Measurements from ENCODE around the gene CREBBP.

DNA sequence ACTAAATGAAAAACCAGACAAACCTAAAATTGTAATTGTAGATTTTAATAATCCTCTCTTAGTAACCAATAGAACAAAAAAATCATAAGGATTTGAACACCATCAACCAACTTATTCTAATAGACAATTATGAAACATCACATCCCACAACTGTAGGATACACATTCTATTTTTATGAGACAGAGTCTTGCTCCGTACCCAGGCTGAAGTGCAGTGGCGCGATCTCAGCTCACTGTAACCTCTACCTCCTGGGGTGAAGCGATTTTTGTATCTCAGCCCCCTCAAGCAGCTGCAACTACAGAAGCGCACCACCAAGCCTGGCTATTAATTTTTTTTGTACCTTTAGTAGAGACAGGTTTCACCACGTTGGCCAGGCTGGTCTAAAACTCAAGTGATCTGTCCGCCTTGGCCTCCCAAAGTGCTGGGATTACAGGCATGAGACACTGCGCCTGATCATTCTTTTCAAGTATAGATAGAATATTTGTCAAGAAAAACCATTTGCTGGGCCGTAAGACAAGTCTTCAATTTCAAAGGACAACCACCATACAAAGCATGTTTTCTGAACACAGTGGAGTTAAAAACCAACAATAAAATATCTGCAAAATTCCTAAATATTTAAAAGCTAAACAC is 49.8 kb downstream of the CREBBP start:
- TF ChIP-seq, protein P1, sequence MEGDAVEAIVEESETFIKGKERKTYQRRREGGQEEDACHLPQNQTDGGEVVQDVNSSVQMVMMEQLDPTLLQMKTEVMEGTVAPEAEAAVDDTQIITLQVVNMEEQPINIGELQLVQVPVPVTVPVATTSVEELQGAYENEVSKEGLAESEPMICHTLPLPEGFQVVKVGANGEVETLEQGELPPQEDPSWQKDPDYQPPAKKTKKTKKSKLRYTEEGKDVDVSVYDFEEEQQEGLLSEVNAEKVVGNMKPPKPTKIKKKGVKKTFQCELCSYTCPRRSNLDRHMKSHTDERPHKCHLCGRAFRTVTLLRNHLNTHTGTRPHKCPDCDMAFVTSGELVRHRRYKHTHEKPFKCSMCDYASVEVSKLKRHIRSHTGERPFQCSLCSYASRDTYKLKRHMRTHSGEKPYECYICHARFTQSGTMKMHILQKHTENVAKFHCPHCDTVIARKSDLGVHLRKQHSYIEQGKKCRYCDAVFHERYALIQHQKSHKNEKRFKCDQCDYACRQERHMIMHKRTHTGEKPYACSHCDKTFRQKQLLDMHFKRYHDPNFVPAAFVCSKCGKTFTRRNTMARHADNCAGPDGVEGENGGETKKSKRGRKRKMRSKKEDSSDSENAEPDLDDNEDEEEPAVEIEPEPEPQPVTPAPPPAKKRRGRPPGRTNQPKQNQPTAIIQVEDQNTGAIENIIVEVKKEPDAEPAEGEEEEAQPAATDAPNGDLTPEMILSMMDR (IDR thresholded peaks at IDR 0.05) = no peak
- TF ChIP-seq TEAD4 (IDR thresholded peaks at IDR 0.05; ENCODE audit: borderline replicate concordance, insufficient read depth) (no peak), FOXM1 (IDR thresholded peaks at IDR 0.05; ENCODE audit: low read depth) (no peak), POLR2AphosphoS5 (IDR thresholded peaks at IDR 0.05; ENCODE audit: low read depth, low read length) (no peak), MXI1 (IDR thresholded peaks at IDR 0.05; ENCODE audit: low read depth, low read length) (no peak), EP300 (IDR thresholded peaks at IDR 0.05; ENCODE audit: borderline replicate concordance in 1 of 2, low read depth in 1 of 2, low read length in 1 of 2) (no peak), TAF1 (IDR thresholded peaks at IDR 0.05; ENCODE audit: borderline replicate concordance, low read depth, low read length) (no peak), MEF2A (IDR thresholded peaks at IDR 0.05; ENCODE audit: borderline replicate concordance, low read depth) (no peak), GATA2 (CRISPR knock-in tag; IDR thresholded peaks at IDR 0.05) (no peak), NFIC (IDR thresholded peaks at IDR 0.05; ENCODE audit: borderline replicate concordance) (no peak), RAD21 (IDR thresholded peaks at IDR 0.05; ENCODE audit: low read length) (no peak)
- TF ChIP-seq, protein P2, sequence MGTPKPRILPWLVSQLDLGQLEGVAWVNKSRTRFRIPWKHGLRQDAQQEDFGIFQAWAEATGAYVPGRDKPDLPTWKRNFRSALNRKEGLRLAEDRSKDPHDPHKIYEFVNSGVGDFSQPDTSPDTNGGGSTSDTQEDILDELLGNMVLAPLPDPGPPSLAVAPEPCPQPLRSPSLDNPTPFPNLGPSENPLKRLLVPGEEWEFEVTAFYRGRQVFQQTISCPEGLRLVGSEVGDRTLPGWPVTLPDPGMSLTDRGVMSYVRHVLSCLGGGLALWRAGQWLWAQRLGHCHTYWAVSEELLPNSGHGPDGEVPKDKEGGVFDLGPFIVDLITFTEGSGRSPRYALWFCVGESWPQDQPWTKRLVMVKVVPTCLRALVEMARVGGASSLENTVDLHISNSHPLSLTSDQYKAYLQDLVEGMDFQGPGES (IDR thresholded peaks at IDR 0.05; ENCODE audit: low read depth, low read length) = no peak
- TF ChIP-seq, protein P3, sequence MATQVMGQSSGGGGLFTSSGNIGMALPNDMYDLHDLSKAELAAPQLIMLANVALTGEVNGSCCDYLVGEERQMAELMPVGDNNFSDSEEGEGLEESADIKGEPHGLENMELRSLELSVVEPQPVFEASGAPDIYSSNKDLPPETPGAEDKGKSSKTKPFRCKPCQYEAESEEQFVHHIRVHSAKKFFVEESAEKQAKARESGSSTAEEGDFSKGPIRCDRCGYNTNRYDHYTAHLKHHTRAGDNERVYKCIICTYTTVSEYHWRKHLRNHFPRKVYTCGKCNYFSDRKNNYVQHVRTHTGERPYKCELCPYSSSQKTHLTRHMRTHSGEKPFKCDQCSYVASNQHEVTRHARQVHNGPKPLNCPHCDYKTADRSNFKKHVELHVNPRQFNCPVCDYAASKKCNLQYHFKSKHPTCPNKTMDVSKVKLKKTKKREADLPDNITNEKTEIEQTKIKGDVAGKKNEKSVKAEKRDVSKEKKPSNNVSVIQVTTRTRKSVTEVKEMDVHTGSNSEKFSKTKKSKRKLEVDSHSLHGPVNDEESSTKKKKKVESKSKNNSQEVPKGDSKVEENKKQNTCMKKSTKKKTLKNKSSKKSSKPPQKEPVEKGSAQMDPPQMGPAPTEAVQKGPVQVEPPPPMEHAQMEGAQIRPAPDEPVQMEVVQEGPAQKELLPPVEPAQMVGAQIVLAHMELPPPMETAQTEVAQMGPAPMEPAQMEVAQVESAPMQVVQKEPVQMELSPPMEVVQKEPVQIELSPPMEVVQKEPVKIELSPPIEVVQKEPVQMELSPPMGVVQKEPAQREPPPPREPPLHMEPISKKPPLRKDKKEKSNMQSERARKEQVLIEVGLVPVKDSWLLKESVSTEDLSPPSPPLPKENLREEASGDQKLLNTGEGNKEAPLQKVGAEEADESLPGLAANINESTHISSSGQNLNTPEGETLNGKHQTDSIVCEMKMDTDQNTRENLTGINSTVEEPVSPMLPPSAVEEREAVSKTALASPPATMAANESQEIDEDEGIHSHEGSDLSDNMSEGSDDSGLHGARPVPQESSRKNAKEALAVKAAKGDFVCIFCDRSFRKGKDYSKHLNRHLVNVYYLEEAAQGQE (IDR thresholded peaks at IDR 0.05; ENCODE audit: low read depth, low read length) = no peak
